OCI-LY7 (cell line): ENCODE measurements around the gene SLC17A1. TPM values are rescaled to one million over a fixed set of nuclear protein-coding genes. Genes with fewer than 3 reads are reported as not detected.

Experiments used
- BruUV-seq: library from RNA; stranded (reverse); fragments of 400-500 nt; replicated peaks from 2 replicates; lab custom pipeline; 2021; lab: Mats Ljungman, UMichigan
- CTCF ChIA-PET: fragments of 300-600 bp; sonication (Branson Sonifier 250); formaldehyde crosslinking; loops from one replicate; lab custom pipeline; 2022; ENCODE audit warnings: antibody characterized with exemption; ENCODE audit not compliant: unreplicated experiment; lab: Charles Lee
- POLR2A ChIA-PET: fragments of 300-600 bp; sonication (Branson Sonifier 250); formaldehyde crosslinking; loops from one replicate; lab custom pipeline; 2022; ENCODE audit warnings: antibody characterized with exemption; lab: Charles Lee
- DNase-seq: peaks from one replicate; pipeline ENCODE4 v3.0.0-alpha.2; 2015; ENCODE audit warnings: low spot score
- H2AFZ ChIP-seq: fragments of 200-600 bp; sonication (generic), shearing (Covaris generic); 2 replicates; pipeline ENCODE4 v1.6.1; 2014; ENCODE audit warnings: mild to moderate bottlenecking, antibody characterized with exemption, low read length, moderate library complexity
- H3K27ac ChIP-seq: fragments of 200-600 bp; sonication (generic); 2 replicates; pipeline ENCODE4 v1.5.1; 2014; ENCODE audit warnings: mixed run types, low read depth, mild to moderate bottlenecking, moderate library complexity, low read length, inconsistent platforms; ENCODE audit not compliant: poor library complexity, severe bottlenecking
- H3K36me3 ChIP-seq: fragments of 200-600 bp; sonication (generic); 2 replicates; pipeline ENCODE4 v1.6.1; 2014; ENCODE audit warnings: mild to moderate bottlenecking, antibody characterized with exemption, low read length, moderate library complexity, mixed read lengths; ENCODE audit not compliant: insufficient read depth
- H3K4me1 ChIP-seq: fragments of 200-600 bp; sonication (generic); 2 replicates; pipeline ENCODE4 v1.5.1; 2014; ENCODE audit warnings: mild to moderate bottlenecking, low read length; ENCODE audit not compliant: insufficient read depth, poor library complexity, severe bottlenecking
- H3K4me2 ChIP-seq: fragments of 200-600 bp; sonication (generic); 2 replicates; pipeline ENCODE4 v1.6.1; 2014; ENCODE audit warnings: mild to moderate bottlenecking, low read length
- H3K4me3 ChIP-seq: fragments of 200-600 bp; sonication (generic); 2 replicates; pipeline ENCODE4 v1.5.1; 2014; ENCODE audit warnings: mild to moderate bottlenecking, low read depth, low read length; ENCODE audit not compliant: poor library complexity, severe bottlenecking
- H3K79me2 ChIP-seq: fragments of 200-600 bp; sonication (generic); 2 replicates; pipeline ENCODE4 v1.6.1; 2016; ENCODE audit warnings: low read depth, mild to moderate bottlenecking, low read length, moderate library complexity, mixed read lengths; ENCODE audit not compliant: insufficient read depth
- H3K9me2 ChIP-seq: fragments of 200-600 bp; sonication (generic); 2 replicates; pipeline ENCODE4 v1.6.1; 2016; ENCODE audit warnings: mild to moderate bottlenecking, low read length, mixed read lengths; ENCODE audit not compliant: insufficient read depth
- H3K9me3 ChIP-seq: fragments of 200-600 bp; sonication (generic); 2 replicates; pipeline ENCODE4 v1.6.1; 2014; ENCODE audit warnings: mild to moderate bottlenecking, mixed run types, low read length, mixed read lengths
- H4K20me1 ChIP-seq: fragments of 200-600 bp; sonication (generic); 2 replicates; pipeline ENCODE4 v1.6.1; 2014; ENCODE audit warnings: mild to moderate bottlenecking, antibody characterized with exemption, low read length, moderate library complexity, mixed read lengths; ENCODE audit not compliant: insufficient read depth
- CTCF ChIP-seq: fragments of 200-600 bp; sonication (generic); conservative IDR thresholded peaks from 2 replicates; pipeline ENCODE4 v1.5.1; 2014; ENCODE audit warnings: mild to moderate bottlenecking, antibody characterized with exemption, low read length, moderate library complexity, mixed read lengths
- EZH2phosphoT487 ChIP-seq: fragments of 200-600 bp; sonication (generic); IDR thresholded peaks from 2 replicates; pipeline ENCODE4 v1.6.1; 2018; ENCODE audit warnings: low read depth, borderline replicate concordance, mild to moderate bottlenecking, mixed run types, antibody characterized with exemption, low read length, moderate library complexity, mixed read lengths
- intact Hi-C: fragments of 100-400 bp; cut with micrococcal nuclease; formaldehyde crosslinking; loops from one replicate; pipeline ENCODE4 v1.10.0; 2022; ENCODE audit not compliant: unreplicated experiment
- total RNA-seq, 2 experiments: library from RNA; depleted of rRNA in 1 of 2; stranded (reverse); fragments of >200 nt in 1 of 2; shearing (Covaris generic) in 1 of 2; gene quantifications; 2 replicates each; pipeline ENCODE4 v1.2.3, GENCODE V29; 2014 to 2022

Gene SLC17A1
- total RNA-seq, 2 experiments from 2014 or later = not detected

DNA sequence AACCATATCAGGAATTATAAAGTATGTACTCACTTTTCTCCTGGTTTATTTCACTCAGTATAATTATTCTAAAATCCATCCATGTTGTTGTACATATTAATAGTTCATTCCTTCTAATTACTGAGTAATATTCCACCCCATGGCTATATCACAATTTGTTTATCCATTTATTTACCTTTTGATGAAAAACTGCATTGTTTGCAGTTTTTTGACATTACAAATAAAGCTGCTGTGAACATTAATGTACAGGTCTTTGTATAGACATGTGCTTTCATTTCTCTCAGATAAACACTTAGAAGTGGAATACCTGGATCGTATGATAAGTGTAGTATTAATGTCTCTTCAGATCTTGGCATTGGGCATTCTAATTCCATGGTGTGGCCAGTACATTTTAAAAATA, 38.0 kb upstream of the SLC17A1 start:
- no peak for DNase-seq
- Histone ChIP-seq H3K79me2 (no peaks in the 10 kb centered on the region), H3K9me2 (no peaks in the 10 kb centered on the region), H3K4me2 (no peak overlapping the region), H2AFZ (no peak overlapping the region), H3K9me3 (no peaks in the 10 kb centered on the region), H3K4me1 (no peaks in the 10 kb centered on the region), H3K4me3 (no peak overlapping the region), H3K27ac (no peak overlapping the region), H3K36me3 (no peaks in the 10 kb centered on the region), H4K20me1 (no peaks in the 10 kb centered on the region)
- no TSS peak for BruUV-seq
- POLR2A ChIA-PET = no interaction called here
- CTCF ChIA-PET = no interaction called here
- intact Hi-C loops = no loop called here
- no peak for TF ChIP-seq CTCF
- TF ChIP-seq EZH2phosphoT487 = no peak

DNA sequence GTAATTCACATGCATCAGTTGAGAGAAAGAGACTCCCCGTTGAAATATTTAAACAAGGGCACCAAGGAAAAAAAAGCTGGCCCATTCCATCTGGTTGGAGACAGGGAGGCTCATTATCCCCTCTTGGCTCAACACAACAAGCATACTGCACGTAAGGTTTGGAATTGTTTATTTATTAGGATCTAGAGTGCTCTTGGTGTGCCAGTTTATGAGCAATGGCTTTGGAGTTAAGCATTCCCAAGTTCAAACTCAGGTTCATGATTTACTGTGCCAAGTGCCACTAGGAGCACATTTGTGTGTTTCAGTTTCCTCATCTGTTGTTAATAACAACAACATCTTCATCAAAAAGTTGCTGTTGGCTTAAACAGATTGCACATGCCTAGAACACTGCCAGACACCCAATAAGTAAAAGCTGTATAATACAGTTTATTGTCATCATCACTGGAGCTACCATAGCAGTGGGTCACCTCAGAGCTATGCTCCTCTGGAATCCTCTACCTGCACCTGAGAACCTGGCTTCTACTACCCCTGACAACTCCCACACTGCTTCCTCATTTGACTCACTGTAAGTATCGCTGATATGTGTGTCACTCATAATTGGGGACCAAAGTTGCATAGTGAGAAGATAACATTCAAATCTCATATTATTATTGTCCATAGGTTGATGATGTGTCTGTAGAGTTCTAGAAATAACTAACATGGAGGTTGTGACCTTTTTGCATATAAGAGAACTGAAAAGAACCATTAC, 36.8 kb upstream of the SLC17A1 start:
- Histone ChIP-seq H4K20me1 (no peaks in the 10 kb centered on the region), H3K27ac (no peak overlapping the region), H2AFZ (no peak overlapping the region), H3K9me3 (no peaks in the 10 kb centered on the region), H3K36me3 (no peaks in the 10 kb centered on the region), H3K4me2 (no peak overlapping the region), H3K4me3 (no peak overlapping the region), H3K9me2 (no peaks in the 10 kb centered on the region), H3K4me1 (no peaks in the 10 kb centered on the region), H3K79me2 (no peaks in the 10 kb centered on the region)
- TF ChIP-seq CTCF (no peak), EZH2phosphoT487 (no peak)
- BruUV-seq = no TSS peak
- ChIA-PET POLR2A (interaction anchor here (0.9 kb wide), 1 partner anchor 128 kb away, joined by 3 read pairs; no protein-coding TSS in a partner anchor), CTCF (no interaction called here)
- DNase-seq = no peak
- intact Hi-C loops = no loop called here

DNA sequence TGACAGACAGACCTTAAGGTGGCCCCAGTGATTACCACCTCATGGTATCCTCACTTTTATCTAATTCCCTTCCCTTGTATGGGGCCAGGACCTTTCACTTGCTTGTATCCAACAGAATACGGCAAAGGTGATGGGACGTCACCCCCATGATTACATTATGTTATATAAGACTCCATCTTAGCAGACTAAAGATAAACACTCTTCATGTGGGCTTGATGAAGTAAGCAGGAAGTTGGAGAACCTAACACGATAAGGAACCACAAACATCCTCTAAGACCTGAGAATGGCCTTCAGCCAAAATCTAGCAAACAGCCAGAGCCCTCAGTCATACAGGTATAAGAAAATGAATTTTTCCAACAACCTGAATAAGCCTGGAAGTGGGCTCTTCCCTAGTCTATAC, 34.2 kb upstream of the SLC17A1 start:
- no TSS peak for BruUV-seq
- intact Hi-C loops = no loop called here
- H3K27ac ChIP-seq = no peak overlapping the region

More for the DNA sequence above, 34.2 kb upstream of the SLC17A1 start:
- H4K20me1 ChIP-seq = no peaks in the 10 kb centered on the region
- H3K9me3 ChIP-seq = no peaks in the 10 kb centered on the region
- CTCF ChIA-PET = no interaction called here
- no peak overlapping the region for H2AFZ ChIP-seq
- H3K4me2 ChIP-seq = no peak overlapping the region
- no peaks in the 10 kb centered on the region for H3K79me2 ChIP-seq
- DNase-seq = no peak
- no peaks in the 10 kb centered on the region for H3K9me2 ChIP-seq
- no peaks in the 10 kb centered on the region for H3K4me1 ChIP-seq
- POLR2A ChIA-PET = interaction anchor here (0.6 kb wide), 1 partner anchor 126 kb away, joined by 5 read pairs; no protein-coding TSS in a partner anchor
- no peaks in the 10 kb centered on the region for H3K36me3 ChIP-seq
- TF ChIP-seq CTCF = no peak
- TF ChIP-seq EZH2phosphoT487 = no peak
- no peak overlapping the region for H3K4me3 ChIP-seq
